Measurements from ENCODE around the gene TLE5. TPM values are rescaled to one million over a fixed set of nuclear protein-coding genes. Genes with fewer than 3 reads are reported as not detected.

The TLE5 gene
- total and polyA plus RNA-seq, 2 of the 4 experiments (the other 2 are of a cell fraction): 119 to 407 TPM

DNA sequence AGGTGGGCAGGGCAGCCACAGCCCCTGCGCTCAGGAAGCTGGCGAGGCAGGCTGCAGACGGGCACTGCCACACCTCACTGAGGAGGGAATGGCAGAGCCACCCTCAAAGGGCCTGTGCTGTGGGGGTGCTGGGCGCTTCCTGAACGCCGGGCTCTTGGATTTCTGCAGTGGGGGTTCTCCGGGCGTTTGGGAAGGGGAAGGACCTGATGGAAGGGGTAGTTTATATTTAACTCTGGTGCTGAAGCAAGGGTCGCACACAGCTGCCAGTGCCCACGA, 42.4 kb upstream of the TLE5 start:
- no peak for ATAC-seq (ENCODE audit: low read depth)
- no peak overlapping the region for H2BK120ac ChIP-seq (ENCODE audit: low read depth, low read length)
- H2BK5ac ChIP-seq (ENCODE audit: low read depth, low read length, poor library complexity, severe bottlenecking): no peak overlapping the region
- peaks cover 96% of the 10 kb centered on the region for H4K20me1 ChIP-seq (ENCODE audit: insufficient read depth, low read length)
- H3K4me1 ChIP-seq (ENCODE audit: control insufficient read depth, insufficient read depth, low read length): no peaks in the 10 kb centered on the region
- peak overlapping the region; percentile 23 for H2AK9ac ChIP-seq (replicated peaks; ENCODE audit: low read depth, low read length, poor library complexity)
- H3K27ac ChIP-seq (ENCODE audit: insufficient read depth, low read length): no peak overlapping the region
- H2AFZ ChIP-seq (replicated peaks; ENCODE audit: low read length, poor library complexity): no peak overlapping the region
- H3K4me3 ChIP-seq (ENCODE audit: insufficient read depth, low read depth, low read length): no peak overlapping the region
- no peaks in the 10 kb centered on the region for H3K27me3 ChIP-seq (ENCODE audit: control insufficient read depth, insufficient read depth, low read length)
- no peak overlapping the region for H3K9ac ChIP-seq (ENCODE audit: low read depth, low read length)
- H3K79me1 ChIP-seq (ENCODE audit: low read depth in 1 of 2, low read length in 2 of 2): peaks cover 4 to 87% of the 10 kb centered on the region in 2 experiments
- H3K56ac ChIP-seq (ENCODE audit: extremely low read depth, insufficient read depth, low read length): no peak overlapping the region
- H3K23ac ChIP-seq (ENCODE audit: low read depth, low read length): no peak overlapping the region
- no peak overlapping the region for H4K91ac ChIP-seq (ENCODE audit: insufficient read depth, low read depth, low read length)
- H3K14ac ChIP-seq (replicated peaks; ENCODE audit: low read depth, low read length): no peak overlapping the region
- peaks cover 4% of the 10 kb centered on the region for H3K9me1 ChIP-seq (ENCODE audit: insufficient read depth, low read length)
- no peak overlapping the region for H2AK5ac ChIP-seq (ENCODE audit: low read depth, low read length)
- intact Hi-C loops (cut with micrococcal nuclease) (loop anchor here (1.0 kb wide), 1 partner anchor 142 kb away; no protein-coding TSS in a partner anchor), in situ Hi-C loops (cut with MboI; ENCODE audit: low sequenced_read_pairs) (loop anchor here (5.0 kb wide), 1 partner anchor 152 kb away; no protein-coding TSS in a partner anchor), dilution Hi-C loops (cut with HindIII; ENCODE audit: low sequenced_read_pairs, unreplicated experiment) (no loop called here)
- H4K8ac ChIP-seq (ENCODE audit: low read depth in 2 of 2, low read length in 2 of 2): no peak overlapping the region
- CTCF ChIA-PET: interaction anchor here (0.6 to 1.8 kb wide), 6 partner anchors 9 to 29 kb away, joined by 3 to 6 read pairs (median 3); no protein-coding TSS in a partner anchor
- BruUV-seq (replicated peaks): no TSS peak
- no peak overlapping the region for H4K5ac ChIP-seq (ENCODE audit: low read depth, low read length)
- H3K4me2 ChIP-seq (ENCODE audit: low read depth, low read length): no peak overlapping the region
- H2BK20ac ChIP-seq (ENCODE audit: low read depth, low read length): no peak overlapping the region
- no peaks in the 10 kb centered on the region for H3K9me3 ChIP-seq (ENCODE audit: control insufficient read depth, insufficient read depth, low read length)
- 78% methylated on average over 3 of the region's 10 CpGs; no CpG with 5 or more reads in 1 of the 2 experiments for WGBS, 2 experiments (ENCODE audit: extremely low coverage in 2 of 2, insufficient read length in 1 of 2)
- DNase-seq: no peak
- no peak overlapping the region for H3K4ac ChIP-seq (ENCODE audit: low read depth, low read length)
- no peak overlapping the region for H2BK15ac ChIP-seq (ENCODE audit: low read depth, low read length)
- no peaks in the 10 kb centered on the region for H3K36me3 ChIP-seq (ENCODE audit: control insufficient read depth, insufficient read depth, low read length)
- POLR2A ChIA-PET (ENCODE audit: unreplicated experiment): no interaction called here
- no peak for TF ChIP-seq ELK1 (IDR thresholded peaks at IDR 0.05; ENCODE audit: borderline replicate concordance, low read depth, low read length)
- H3K18ac ChIP-seq (ENCODE audit: low read depth, low read length): no peak overlapping the region

Measured in IMR-90 (cell line).